ENCODE data around the gene CLPSL2.

The CLPSL2 gene

DNA sequence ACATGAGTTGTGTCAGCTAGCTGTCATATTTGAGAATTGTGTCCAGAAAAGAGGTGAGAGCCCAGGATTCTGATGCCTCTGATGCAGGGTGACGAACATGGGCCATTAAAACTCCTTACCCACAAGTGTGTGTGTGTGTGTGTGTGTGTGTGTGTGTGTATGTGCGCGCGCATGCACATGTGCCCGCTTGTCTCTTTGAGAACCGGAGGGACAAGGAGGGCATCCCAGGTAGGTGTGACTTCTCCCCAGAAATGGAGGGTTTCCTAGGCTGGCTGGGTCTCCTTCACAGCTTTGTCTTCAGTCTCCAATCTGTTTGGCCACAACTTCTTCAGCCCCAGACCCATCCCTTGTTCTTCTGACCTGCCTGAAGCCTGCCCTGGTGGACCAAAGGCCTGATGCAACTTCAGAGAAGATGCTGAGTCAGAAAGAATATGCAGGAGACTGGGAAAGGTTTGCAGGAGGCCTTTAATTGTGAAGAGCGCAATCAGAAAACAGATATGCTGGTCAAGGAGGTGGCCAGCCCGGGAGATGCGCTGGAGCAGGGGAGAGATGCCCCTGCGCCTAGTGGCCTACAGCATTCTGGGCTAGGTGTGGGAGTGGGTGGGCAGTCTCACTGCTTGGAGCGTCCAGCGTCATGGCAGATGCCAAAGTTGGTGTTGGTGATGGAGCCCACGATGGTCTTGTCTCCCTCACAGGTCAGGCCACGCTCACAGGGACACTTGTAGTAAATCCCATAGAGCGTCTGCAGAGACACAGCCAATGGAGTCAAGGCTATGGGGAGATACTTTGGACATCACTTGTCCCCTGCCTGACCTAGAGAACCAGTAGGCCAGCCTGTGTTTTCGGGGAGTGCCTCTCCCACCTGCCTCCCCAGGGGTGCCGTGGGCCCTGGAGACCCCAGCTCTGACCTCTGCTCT lies 18.4 kb downstream of the CLPSL2 start:
- H3K9me3 Mint-ChIP-seq: no peaks in the 10 kb centered on the region
- no peaks in the 10 kb centered on the region for H3K36me3 Mint-ChIP-seq
- no peak overlapping the region for H3K27ac Mint-ChIP-seq
- H3K4me1 Mint-ChIP-seq: no peaks in the 10 kb centered on the region
- peaks cover 2% of the 10 kb centered on the region for H3K27me3 Mint-ChIP-seq
- no peak overlapping the region for H3K4me3 Mint-ChIP-seq

DNA sequence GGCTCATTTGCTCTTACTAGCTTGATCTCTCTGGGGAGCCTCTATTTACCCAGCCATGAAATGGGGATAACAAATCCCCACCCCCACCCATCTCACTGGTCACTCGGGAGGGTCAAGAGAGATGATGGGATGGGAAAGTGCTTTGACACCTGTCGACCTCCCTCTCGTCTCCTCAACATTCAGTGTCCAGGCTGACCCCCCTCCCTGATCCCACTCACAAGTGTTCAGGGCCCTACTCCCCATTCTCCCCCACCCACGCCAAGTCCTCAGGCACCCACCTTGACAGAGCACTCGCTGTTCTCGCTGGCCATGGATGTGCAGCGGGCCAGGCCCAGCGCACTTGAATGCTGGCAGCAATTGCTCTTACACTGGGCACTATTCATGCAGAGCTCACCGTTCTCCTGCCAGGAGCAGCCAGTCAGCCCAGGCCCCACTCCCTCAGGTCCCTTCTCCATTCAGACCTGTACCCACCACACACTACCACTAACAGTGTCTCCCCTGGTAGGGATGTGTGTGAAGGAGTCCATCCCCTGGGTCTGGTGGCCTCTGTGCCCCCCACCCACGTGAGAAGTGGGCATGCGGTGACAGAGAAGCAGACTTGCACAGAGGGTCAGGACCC lies 19.2 kb downstream of the CLPSL2 start:
- H3K27me3 Mint-ChIP-seq: peaks cover 2% of the 10 kb centered on the region
- no peaks in the 10 kb centered on the region for H3K36me3 Mint-ChIP-seq
- H3K9me3 Mint-ChIP-seq: no peaks in the 10 kb centered on the region
- H3K4me3 Mint-ChIP-seq: no peak overlapping the region
- no peak overlapping the region for H3K27ac Mint-ChIP-seq
- H3K4me1 Mint-ChIP-seq: no peaks in the 10 kb centered on the region

DNA sequence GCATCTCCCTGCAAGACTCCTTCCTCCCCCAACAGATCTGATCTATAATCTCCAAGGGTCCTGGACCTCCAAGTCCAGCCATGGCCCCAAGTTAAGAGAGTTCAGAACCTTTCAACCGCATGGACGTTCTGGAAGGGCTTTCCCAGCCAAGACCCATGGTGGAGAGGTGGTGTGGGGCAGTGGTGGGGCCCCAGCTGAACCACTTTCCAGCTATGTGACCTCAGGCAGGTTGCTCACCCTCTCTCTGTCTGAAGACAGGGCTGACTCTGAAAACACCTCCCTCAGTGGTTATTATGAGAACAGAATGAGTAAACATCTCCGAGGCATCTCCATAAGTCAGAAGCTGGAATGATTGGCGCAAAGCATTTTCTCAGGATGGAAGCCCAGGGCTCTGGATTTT lies 19.8 kb downstream of the CLPSL2 start:
- Mint-ChIP-seq H3K4me3 (no peak overlapping the region), H3K27me3 (no peaks in the 10 kb centered on the region), H3K27ac (no peak overlapping the region), H3K9me3 (no peaks in the 10 kb centered on the region), H3K4me1 (no peaks in the 10 kb centered on the region), H3K36me3 (no peaks in the 10 kb centered on the region)

DNA sequence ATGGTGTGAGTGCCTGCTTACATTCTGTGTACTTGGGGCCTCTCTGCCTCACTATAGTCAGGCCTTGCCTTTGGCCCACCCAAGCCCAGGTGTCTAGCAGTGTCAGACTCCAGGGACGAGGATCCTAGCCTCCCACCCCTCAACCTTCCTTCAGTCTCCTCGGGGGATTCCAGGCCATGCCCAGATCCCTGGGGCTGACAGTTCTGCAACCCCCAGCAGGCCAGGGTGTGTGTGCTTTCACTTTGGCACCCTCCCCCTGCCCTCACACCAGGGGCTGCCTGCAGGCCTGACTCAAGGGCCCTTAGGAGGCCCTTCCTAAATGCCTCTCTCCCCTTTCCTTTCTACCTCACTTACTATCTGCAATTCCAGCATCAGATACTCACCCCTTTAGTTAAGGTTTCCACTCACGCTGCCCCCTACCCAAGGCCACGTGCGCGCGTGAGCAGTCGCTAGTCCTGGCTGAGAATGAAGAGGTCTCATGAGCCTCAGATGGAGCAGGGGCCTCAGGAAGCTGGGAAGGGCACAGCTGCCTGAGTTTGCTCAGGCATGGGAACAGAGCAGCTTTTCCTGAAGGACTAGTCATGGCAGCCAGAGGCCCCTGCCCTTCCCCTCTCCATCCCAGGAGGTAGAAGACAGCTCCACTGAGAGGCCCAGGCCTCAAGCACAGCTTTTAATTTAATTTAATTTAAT lies 21.6 kb downstream of the CLPSL2 start:
- no peak overlapping the region for H3K4me3 Mint-ChIP-seq
- no peaks in the 10 kb centered on the region for H3K36me3 Mint-ChIP-seq
- H3K27me3 Mint-ChIP-seq: no peaks in the 10 kb centered on the region
- no peak overlapping the region for H3K27ac Mint-ChIP-seq
- H3K4me1 Mint-ChIP-seq: no peaks in the 10 kb centered on the region
- no peaks in the 10 kb centered on the region for H3K9me3 Mint-ChIP-seq

DNA sequence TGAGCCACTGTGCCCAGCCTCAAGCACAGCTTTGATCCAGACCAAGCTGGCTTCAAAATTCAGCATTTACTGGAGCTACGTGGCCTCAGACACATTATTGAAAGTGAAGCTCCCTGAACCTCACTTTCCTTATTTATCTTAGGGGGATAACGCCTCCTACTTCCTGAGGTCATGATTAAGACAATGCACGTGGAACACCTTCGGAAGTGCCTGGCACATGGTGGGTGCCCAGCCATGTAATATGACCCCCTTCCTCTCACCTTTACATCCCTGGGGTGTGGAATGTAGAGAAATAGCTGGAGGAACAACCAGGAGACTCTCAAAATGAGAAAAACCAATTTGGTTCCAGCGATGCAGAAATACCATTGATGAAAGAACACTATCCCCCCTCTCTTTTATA lies 22.3 kb downstream of the CLPSL2 start:
- no peak overlapping the region for H3K27ac Mint-ChIP-seq
- no peaks in the 10 kb centered on the region for H3K4me1 Mint-ChIP-seq
- no peaks in the 10 kb centered on the region for H3K27me3 Mint-ChIP-seq
- no peak overlapping the region for H3K4me3 Mint-ChIP-seq
- H3K36me3 Mint-ChIP-seq: no peaks in the 10 kb centered on the region
- no peaks in the 10 kb centered on the region for H3K9me3 Mint-ChIP-seq

DNA sequence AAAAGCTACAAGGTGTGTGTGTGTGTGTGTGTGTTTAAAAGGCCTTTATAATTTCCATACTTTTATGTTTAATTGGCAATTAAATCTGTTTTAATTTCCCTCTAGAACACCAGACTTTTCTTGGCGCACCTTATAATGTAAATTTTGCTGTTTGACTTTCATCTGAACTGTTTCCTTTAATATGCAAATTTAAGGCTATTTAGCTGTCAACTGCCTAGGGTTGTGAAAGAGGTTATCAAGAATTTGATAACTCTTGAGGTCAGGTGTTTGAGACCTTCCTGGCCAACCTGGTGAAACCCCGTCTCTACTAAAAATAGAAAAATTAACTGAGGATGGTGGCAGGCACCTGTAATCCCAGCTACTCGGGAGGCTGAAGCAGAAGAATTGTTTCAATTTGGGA lies 24.8 kb downstream of the CLPSL2 start:
- H3K4me3 Mint-ChIP-seq: no peak overlapping the region
- H3K36me3 Mint-ChIP-seq: no peaks in the 10 kb centered on the region
- H3K27me3 Mint-ChIP-seq: peaks cover 9% of the 10 kb centered on the region
- H3K27ac Mint-ChIP-seq: no peak overlapping the region
- H3K9me3 Mint-ChIP-seq: peaks cover 4% of the 10 kb centered on the region
- H3K4me1 Mint-ChIP-seq: peaks cover 9% of the 10 kb centered on the region

DNA sequence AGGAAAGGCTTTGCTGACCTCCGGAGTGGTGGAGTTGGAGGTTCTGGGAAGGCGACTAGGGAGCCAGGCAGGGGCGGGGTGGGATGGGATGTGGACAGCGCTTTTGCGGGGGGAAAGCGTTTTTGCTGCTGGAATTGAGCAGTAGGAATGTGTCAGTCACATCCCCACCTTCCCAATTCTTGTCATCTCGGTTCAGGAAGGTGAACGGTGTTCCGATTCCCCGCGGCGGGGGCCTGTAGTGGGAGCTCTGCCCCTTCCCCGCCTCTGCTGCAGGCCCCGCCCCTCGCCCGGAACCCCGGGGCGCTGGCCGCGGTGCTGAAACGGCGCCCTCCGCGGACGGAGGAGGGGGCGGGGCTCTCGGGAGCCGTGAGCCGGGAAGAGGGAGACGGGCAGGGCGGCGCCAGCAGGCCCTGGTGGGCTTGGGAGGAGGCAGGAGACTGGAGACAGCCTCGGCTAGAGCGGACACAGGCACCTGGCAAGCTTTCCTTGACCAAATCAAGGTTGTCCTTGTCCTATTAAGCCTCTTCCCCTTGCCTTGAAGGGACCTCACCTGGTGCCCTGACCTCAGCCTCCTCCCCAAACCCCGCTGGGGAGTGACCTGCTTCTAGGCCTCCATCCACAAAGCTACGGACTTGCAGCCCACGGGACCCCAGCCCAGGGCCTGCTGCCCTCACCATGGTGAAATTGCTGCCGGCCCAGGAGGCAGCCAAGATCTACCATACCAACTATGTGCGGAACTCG lies 28.8 kb downstream of the CLPSL2 start, which contains the start of gene LHFPL5:
Gene LHFPL5 (plus strand): TSS at position 357 of the 741 bp plus-strand sequence. CDS start 319 bp downstream, at position 676.
- H3K9me3 Mint-ChIP-seq: peaks cover 4% of the 10 kb centered on the region

DNA sequence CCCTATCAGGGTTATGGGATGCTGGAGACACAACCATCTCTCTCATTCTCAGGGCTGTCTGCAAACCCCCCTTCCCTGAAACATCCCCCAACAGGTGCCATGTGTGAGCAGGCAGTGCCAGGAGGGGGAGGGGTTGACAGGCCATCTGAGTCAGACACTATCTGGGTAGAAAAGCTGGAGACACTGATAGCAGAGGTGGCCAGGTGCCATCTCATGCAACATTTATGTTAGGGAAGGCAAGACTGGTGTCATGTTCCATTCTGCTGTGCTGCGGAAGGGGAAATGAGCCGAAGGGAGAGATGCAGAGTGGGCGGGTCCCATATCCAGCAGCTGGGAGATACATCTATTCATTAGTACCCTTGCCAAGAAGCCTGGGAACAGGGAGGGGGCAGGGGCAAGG lies 32.3 kb downstream of the CLPSL2 start:
- no peak overlapping the region for H3K27ac Mint-ChIP-seq
- peaks cover 20% of the 10 kb centered on the region for H3K27me3 Mint-ChIP-seq
- peaks cover 9% of the 10 kb centered on the region for H3K4me1 Mint-ChIP-seq
- H3K4me3 Mint-ChIP-seq: no peak overlapping the region
- H3K36me3 Mint-ChIP-seq: no peaks in the 10 kb centered on the region
- peaks cover 4% of the 10 kb centered on the region for H3K9me3 Mint-ChIP-seq

More for the DNA sequence above, 28.8 kb downstream of the CLPSL2 start, which contains the start of gene LHFPL5:
- H3K27ac Mint-ChIP-seq: no peak within 1 kb of the TSS
- peak within 1 kb of the TSS; percentile 30 for H3K4me3 Mint-ChIP-seq
- peaks cover 9% of the 10 kb centered on the region for H3K4me1 Mint-ChIP-seq
- peaks cover 20% of the 10 kb centered on the region for H3K27me3 Mint-ChIP-seq
- no peaks in the 10 kb centered on the region for H3K36me3 Mint-ChIP-seq

DNA sequence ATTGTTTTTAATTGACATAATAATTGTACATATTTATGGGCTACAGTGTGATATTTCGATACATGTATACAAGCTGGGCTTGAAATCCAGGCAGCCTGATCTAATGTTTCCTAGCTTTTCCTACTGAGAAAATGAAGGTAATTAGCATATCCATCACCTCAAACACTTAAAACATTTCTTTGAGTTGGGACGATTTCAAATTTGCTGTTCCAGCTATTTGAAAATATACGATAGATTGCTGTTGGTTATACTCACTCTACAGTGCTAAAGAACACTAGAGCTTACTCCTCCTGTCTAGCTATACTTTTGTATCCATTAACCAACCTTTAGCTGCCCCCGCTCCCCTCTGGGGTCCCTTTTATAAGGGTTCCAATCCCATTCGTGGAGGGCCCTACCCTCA lies 33.4 kb downstream of the CLPSL2 start:
- H3K9me3 Mint-ChIP-seq: peaks cover 4% of the 10 kb centered on the region
- H3K4me1 Mint-ChIP-seq: peaks cover 7% of the 10 kb centered on the region
- peaks cover 19% of the 10 kb centered on the region for H3K27me3 Mint-ChIP-seq
- H3K36me3 Mint-ChIP-seq: no peaks in the 10 kb centered on the region
- no peak overlapping the region for H3K4me3 Mint-ChIP-seq
- no peak overlapping the region for H3K27ac Mint-ChIP-seq

DNA sequence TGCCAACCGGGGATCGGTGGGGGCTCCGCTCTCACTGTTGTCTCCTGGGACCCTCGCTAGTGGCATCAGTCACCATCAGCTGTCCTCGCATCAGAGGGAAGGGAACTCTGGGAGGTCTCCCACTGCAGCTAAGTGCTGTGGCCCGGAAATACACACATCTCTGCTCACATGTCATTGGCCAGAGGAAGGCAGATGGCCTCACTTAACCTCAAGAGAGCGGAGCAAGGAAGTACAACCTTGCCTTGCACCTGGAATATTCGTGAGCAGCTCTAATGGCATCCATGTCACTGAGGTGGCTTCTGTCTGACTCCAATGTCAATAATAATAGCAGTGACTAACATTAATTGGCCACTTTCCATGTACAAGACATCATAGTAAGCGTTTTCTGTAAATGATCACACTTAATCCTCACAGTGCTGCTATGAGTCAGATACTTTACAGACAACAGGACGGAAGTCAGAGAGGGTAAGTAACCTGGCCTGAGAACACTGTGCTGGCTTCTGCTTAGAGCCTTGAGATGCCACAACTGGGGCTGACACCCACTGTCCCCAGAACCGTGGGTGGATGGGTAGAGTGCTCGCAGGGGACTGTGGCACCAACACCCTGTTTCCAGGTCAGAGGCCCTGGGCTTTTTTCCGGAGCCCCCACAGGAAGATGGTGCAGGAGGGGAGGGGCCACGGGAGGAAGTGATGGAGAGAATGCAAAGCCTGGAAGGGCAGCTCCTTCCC lies 34.7 kb downstream of the CLPSL2 start:
- Mint-ChIP-seq H3K9me3 (no peaks in the 10 kb centered on the region), H3K27ac (no peak overlapping the region), H3K4me1 (no peaks in the 10 kb centered on the region), H3K4me3 (no peak overlapping the region), H3K36me3 (peaks cover 3% of the 10 kb centered on the region), H3K27me3 (peaks cover 12% of the 10 kb centered on the region)

DNA sequence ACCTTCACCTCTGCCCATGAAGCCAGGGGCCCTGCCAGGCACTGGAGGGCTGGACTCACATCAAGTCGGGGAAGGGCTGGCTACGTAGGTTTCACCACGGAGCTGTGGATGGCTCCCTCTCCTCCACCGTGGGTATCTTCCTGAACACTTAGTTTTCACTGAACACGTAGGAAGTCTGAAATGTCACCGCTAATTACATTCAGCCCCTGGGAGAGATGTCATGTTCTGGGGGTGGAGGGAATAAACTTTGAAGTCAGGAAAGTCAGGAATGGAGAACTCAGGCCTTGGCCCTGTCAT lies 35.2 kb downstream of the CLPSL2 start:
- no peaks in the 10 kb centered on the region for H3K4me1 Mint-ChIP-seq
- H3K4me3 Mint-ChIP-seq: no peak overlapping the region
- H3K9me3 Mint-ChIP-seq: no peaks in the 10 kb centered on the region
- no peak overlapping the region for H3K27ac Mint-ChIP-seq
- peaks cover 6% of the 10 kb centered on the region for H3K27me3 Mint-ChIP-seq
- peaks cover 3% of the 10 kb centered on the region for H3K36me3 Mint-ChIP-seq

DNA sequence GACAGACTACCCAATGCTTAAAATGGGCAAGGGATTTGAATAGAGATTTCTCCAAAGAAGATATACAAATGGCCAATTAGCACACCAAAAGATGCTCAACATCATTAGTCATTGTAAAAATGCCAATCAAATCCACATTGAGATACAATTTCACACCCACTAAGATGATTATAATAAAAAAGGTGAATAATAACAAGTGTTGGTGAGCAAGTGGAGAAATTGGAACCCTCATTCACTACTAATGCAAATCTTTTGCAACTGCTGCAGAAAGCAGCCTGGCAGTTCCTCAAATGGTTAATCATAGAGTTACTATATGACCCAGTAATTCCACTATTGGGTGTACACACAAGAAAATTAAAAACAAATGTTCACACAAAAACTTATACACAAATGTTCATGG lies 41.1 kb downstream of the CLPSL2 start:
- no peak overlapping the region for H3K27ac Mint-ChIP-seq
- H3K4me1 Mint-ChIP-seq: no peaks in the 10 kb centered on the region
- H3K9me3 Mint-ChIP-seq: no peaks in the 10 kb centered on the region
- no peak overlapping the region for H3K4me3 Mint-ChIP-seq
- H3K27me3 Mint-ChIP-seq: peaks cover 2% of the 10 kb centered on the region
- peaks cover 4% of the 10 kb centered on the region for H3K36me3 Mint-ChIP-seq

DNA sequence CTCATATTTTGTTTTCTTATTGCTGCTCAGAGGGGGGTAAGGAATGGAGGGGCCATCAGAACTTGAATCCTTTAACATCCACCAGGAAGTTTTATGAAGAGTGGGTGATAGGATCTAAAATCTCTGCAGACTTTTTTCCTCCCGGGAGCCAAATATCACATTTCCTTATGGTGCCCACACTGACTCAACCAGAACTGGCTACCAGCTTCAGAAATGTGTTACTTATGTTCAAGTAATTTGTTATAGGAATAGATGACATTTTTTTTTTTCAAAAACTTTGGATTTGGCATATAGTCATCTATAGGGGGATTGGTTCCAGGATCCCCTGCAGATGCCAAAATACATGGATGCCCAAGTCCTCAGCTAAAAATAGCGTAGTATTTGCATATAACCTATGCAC lies 47.2 kb downstream of the CLPSL2 start:
- Mint-ChIP-seq H3K27ac (no peak overlapping the region), H3K4me1 (no peaks in the 10 kb centered on the region), H3K4me3 (no peak overlapping the region), H3K27me3 (peaks cover 7% of the 10 kb centered on the region), H3K36me3 (no peaks in the 10 kb centered on the region), H3K9me3 (no peaks in the 10 kb centered on the region)

DNA sequence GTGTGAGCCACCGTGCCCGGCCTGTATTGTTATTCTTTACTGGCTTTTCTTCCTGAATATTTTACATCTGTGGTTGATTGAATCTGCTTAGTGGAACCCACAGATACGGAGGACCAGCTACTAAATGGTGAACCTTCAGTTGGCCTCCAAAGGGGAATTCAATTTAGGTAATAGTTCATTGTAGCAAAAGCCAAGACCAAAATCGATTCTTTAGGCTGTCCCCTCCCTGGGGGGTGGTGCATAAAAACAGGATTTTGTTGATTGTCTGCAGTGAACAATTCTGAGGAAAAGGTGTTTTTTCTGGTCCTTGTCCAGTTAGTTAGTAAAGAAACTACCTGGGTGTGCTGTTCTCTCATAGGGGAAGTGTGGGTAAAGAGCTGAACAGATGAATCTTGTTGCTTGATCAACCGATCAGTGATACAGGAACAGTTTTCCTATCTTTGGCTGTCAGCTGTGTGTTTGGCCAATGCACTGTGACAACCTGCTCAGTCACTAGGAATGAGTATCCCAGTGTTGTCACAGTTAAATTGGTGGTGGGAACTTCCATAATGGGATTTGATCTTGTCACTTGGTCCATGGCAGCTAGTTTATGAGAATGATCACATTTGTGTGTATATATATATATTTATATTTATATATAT lies 48.3 kb downstream of the CLPSL2 start:
- no peak overlapping the region for H3K4me3 Mint-ChIP-seq
- H3K27ac Mint-ChIP-seq: no peak overlapping the region
- H3K36me3 Mint-ChIP-seq: no peaks in the 10 kb centered on the region
- no peaks in the 10 kb centered on the region for H3K4me1 Mint-ChIP-seq
- H3K9me3 Mint-ChIP-seq: no peaks in the 10 kb centered on the region
- H3K27me3 Mint-ChIP-seq: peaks cover 5% of the 10 kb centered on the region

All from activated naive CD4-positive, alpha-beta T cell treated with anti-CD3 and anti-CD28 coated beads, Interleukin-2, amount 50 U/mL, for 24 hours (primary cell).